H9 (cell line): Measurements from ENCODE around the gene SEMA3C. TPM values are rescaled to one million over a fixed set of nuclear protein-coding genes. Genes with fewer than 3 reads are reported as not detected.

ENCODE experiments used
- DNase-seq: peaks from one replicate; pipeline ENCODE4 v3.0.0-alpha.2; 2017
- H2AFZ ChIP-seq: one replicate; pipeline ENCODE4 v1.6.1; 2013; ENCODE audit warnings: mild to moderate bottlenecking, low read length, control low read depth, moderate library complexity
- H2AK5ac ChIP-seq: 2 replicates; pipeline ENCODE4 v1.6.1; 2013; ENCODE audit warnings: low read length, control low read depth, mixed read lengths; ENCODE audit not compliant: insufficient read length
- H2BK120ac ChIP-seq: one replicate; pipeline ENCODE4 v1.6.1; 2013; ENCODE audit warnings: low read depth, mild to moderate bottlenecking, low read length, control low read depth, inconsistent platforms; ENCODE audit not compliant: poor library complexity, severe bottlenecking
- H2BK12ac ChIP-seq: 2 replicates; pipeline ENCODE4 v1.6.1; 2013; ENCODE audit warnings: low read length, control low read depth, mixed read lengths, low read depth; ENCODE audit not compliant: insufficient read length
- H2BK15ac ChIP-seq: 2 replicates; pipeline ENCODE4 v1.6.1; 2013; ENCODE audit warnings: low read depth, low read length, control low read depth
- H2BK20ac ChIP-seq: one replicate; pipeline ENCODE4 v1.6.1; 2013; ENCODE audit warnings: low read depth, mild to moderate bottlenecking, low read length, control low read depth, inconsistent platforms; ENCODE audit not compliant: poor library complexity, severe bottlenecking
- H2BK5ac ChIP-seq: 2 replicates; pipeline ENCODE4 v1.6.1; 2013; ENCODE audit warnings: low read length, control low read depth, mixed read lengths; ENCODE audit not compliant: insufficient read length
- H3K14ac ChIP-seq: 2 replicates; pipeline ENCODE4 v1.6.1; 2013; ENCODE audit warnings: low read length, control low read depth; ENCODE audit not compliant: insufficient read depth
- H3K18ac ChIP-seq: 2 replicates; pipeline ENCODE4 v1.6.1; 2013; ENCODE audit warnings: low read depth, mild to moderate bottlenecking, mixed read lengths, low read length, control low read depth; ENCODE audit not compliant: insufficient read length
- H3K23ac ChIP-seq: 2 replicates; pipeline ENCODE4 v1.6.1; 2013; ENCODE audit warnings: low read length, control low read depth, mixed read lengths, low read depth; ENCODE audit not compliant: insufficient read length
- H3K23me2 ChIP-seq: 2 replicates; pipeline ENCODE4 v1.6.1; 2013; ENCODE audit warnings: low read depth, mild to moderate bottlenecking, mixed read lengths, low read length, control low read depth; ENCODE audit not compliant: insufficient read length, poor library complexity, severe bottlenecking
- H3K27ac ChIP-seq: 2 replicates; pipeline ENCODE4 v1.5.1; 2013; ENCODE audit warnings: low read length, control low read depth, mixed read lengths, low read depth; ENCODE audit not compliant: insufficient read length
- H3K27me3 ChIP-seq: 2 replicates; pipeline ENCODE4 v1.6.1; 2013; ENCODE audit warnings: low read length, control low read depth, inconsistent platforms; ENCODE audit not compliant: insufficient read depth
- H3K4ac ChIP-seq: 2 replicates; pipeline ENCODE4 v1.6.1; 2013; ENCODE audit warnings: low read depth, mild to moderate bottlenecking, control low read depth, inconsistent platforms, low read length, moderate library complexity
- H3K4me1 ChIP-seq: 2 replicates; pipeline ENCODE4 v1.6.1; 2013; ENCODE audit warnings: low read length, control low read depth, inconsistent platforms; ENCODE audit not compliant: insufficient read depth
- H3K4me2 ChIP-seq: 2 replicates; pipeline ENCODE4 v1.6.1; 2013; ENCODE audit warnings: low read length, control low read depth, mixed read lengths; ENCODE audit not compliant: insufficient read length, insufficient read depth
- H3K56ac ChIP-seq: 2 replicates; pipeline ENCODE4 v1.6.1; 2013; ENCODE audit warnings: low read depth, mild to moderate bottlenecking, mixed read lengths, low read length, control low read depth; ENCODE audit not compliant: insufficient read length
- H3K79me1 ChIP-seq: 2 replicates; pipeline ENCODE4 v1.6.1; 2013; ENCODE audit warnings: low read depth, mild to moderate bottlenecking, moderate library complexity, low read length, control low read depth, inconsistent platforms; ENCODE audit not compliant: insufficient read depth, poor library complexity, severe bottlenecking
- H3K79me2 ChIP-seq: 2 replicates; pipeline ENCODE4 v1.6.1; 2013; ENCODE audit warnings: low read length, control low read depth, inconsistent platforms; ENCODE audit not compliant: insufficient read depth
- H3K9ac ChIP-seq: 2 replicates; pipeline ENCODE4 v1.6.1; 2013; ENCODE audit warnings: low read length, control low read depth, mixed read lengths; ENCODE audit not compliant: insufficient read length; ENCODE audit errors: extremely low read depth
- H3K9me3 ChIP-seq: one replicate; pipeline ENCODE4 v1.6.1; 2013; ENCODE audit warnings: low read depth, low read length, inconsistent platforms; ENCODE audit not compliant: control insufficient read depth
- H3T11ph ChIP-seq: one replicate; pipeline ENCODE4 v1.6.1; 2013; ENCODE audit warnings: mild to moderate bottlenecking, low read length, control low read depth, inconsistent platforms
- H4K20me1 ChIP-seq: one replicate; pipeline ENCODE4 v1.6.1; 2013; ENCODE audit not compliant: control insufficient read depth, insufficient read length, insufficient read depth
- H4K5ac ChIP-seq: 2 replicates; pipeline ENCODE4 v1.6.1; 2013; ENCODE audit warnings: low read depth, mild to moderate bottlenecking, mixed read lengths, low read length, control low read depth; ENCODE audit not compliant: insufficient read length
- H4K8ac ChIP-seq: replicated peaks from 2 replicates; pipeline ENCODE4 v1.6.1; 2013; ENCODE audit warnings: low read length, control low read depth, mixed read lengths, low read depth; ENCODE audit not compliant: insufficient read length
- H4K91ac ChIP-seq: 2 replicates; pipeline ENCODE4 v1.6.1; 2013; ENCODE audit warnings: low read depth, mild to moderate bottlenecking, moderate library complexity, mixed read lengths, low read length, control low read depth; ENCODE audit not compliant: insufficient read length
- H3K27ac Mint-ChIP-seq, 3 experiments: 2 replicates in 2 of 3; 3 replicates in 1 of 3; pipeline ENCODE4 v1.8.0; 2020 to 2021; ENCODE audit warnings: mixed read lengths in 3 of 3, mild to moderate bottlenecking in 1 of 3, moderate library complexity in 1 of 3
- H3K27me3 Mint-ChIP-seq: 2 replicates; pipeline ENCODE4 v1.8.0; 2021; ENCODE audit warnings: low read depth, mild to moderate bottlenecking, moderate library complexity, mixed read lengths
- H3K36me3 Mint-ChIP-seq, 3 experiments: 2 replicates in 2 of 3; 3 replicates in 1 of 3; pipeline ENCODE4 v1.8.0; 2020 to 2021; ENCODE audit warnings: low read depth in 3 of 3, mixed read lengths in 3 of 3; ENCODE audit not compliant: insufficient read depth in 1 of 3
- H3K4me1 Mint-ChIP-seq, 2 experiments: 2 replicates each; pipeline ENCODE4 v1.8.0; 2020; ENCODE audit warnings: mixed read lengths in 2 of 2
- H3K4me3 Mint-ChIP-seq, 2 experiments: 2 replicates in 1 of 2; 3 replicates in 1 of 2; pipeline ENCODE4 v1.8.0; 2020 to 2021; ENCODE audit warnings: mild to moderate bottlenecking in 2 of 2, mixed read lengths in 2 of 2, moderate library complexity in 1 of 2
- H3K9me3 Mint-ChIP-seq, 2 experiments: 2 replicates in 1 of 2; 3 replicates in 1 of 2; pipeline ENCODE4 v1.8.0; 2020; ENCODE audit warnings: mild to moderate bottlenecking in 2 of 2, mixed read lengths in 2 of 2, moderate library complexity in 1 of 2
- CTCF ChIP-seq: fragments of 200-600 bp; sonication (generic); conservative IDR thresholded peaks from 3 replicates; pipeline ENCODE4 v1.8.0; 2021; ENCODE audit warnings: antibody characterized with exemption, mild to moderate bottlenecking
- WGBS: extraction: QIAGEN DNeasy Blood & Tissue Kit; methylation state at CpG from one replicate; pipeline ENCODE4 v1.1.7; 2013; ENCODE audit warnings: missing lambda C conversion rate, low lambda C conversion rate, mixed read lengths; ENCODE audit not compliant: insufficient read length; ENCODE audit errors: extremely low coverage; 5-methylcytosine and 5-hydroxymethylcytosine counted together
- total RNA-seq: library from RNA; stranded (reverse); gene quantifications from 2 replicates; pipeline ENCODE4 v1.2.1, GENCODE V29; 2021

Gene SEMA3C
- total RNA-seq, 1 experiment from 2014 or later: 1.6 TPM

DNA sequence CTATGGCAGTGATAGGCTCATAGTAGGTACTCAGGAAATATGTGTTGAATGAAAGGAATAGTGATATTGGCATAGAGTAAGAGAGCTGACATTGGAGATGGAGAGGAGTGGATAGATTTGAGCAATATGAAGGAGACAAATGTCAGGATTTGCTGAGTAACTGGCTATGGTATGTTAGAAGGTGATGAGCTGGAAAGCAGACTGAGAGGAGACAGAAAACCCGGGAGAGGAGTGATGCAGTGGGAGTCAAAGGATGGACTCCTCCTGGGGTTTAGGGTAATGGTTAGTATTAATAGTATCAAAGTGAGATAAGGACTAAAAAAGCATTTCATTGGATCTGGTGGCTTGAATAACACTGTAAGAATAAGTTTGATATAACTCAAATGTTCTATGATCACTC lies 215.6 kb downstream of the SEMA3C start:
- no peaks in the 10 kb centered on the region for H3K23me2 ChIP-seq
- no peak overlapping the region for H3K4me2 ChIP-seq
- H3K14ac ChIP-seq: no peak overlapping the region
- H4K20me1 ChIP-seq: no peaks in the 10 kb centered on the region
- H3K56ac ChIP-seq: no peak overlapping the region
- H3K9ac ChIP-seq: no peak overlapping the region
- no peak overlapping the region for H2AK5ac ChIP-seq
- H4K5ac ChIP-seq: no peak overlapping the region
- no peaks in the 10 kb centered on the region for H3K27me3 ChIP-seq
- H4K91ac ChIP-seq: no peak overlapping the region
- no peak overlapping the region for H2BK20ac ChIP-seq
- H2AFZ ChIP-seq: no peak overlapping the region
- H2BK120ac ChIP-seq: no peak overlapping the region
- no peak overlapping the region for H2BK15ac ChIP-seq
- WGBS: no CpG with 5 or more reads among the region's 1 CpG
- no peak overlapping the region for H3K4ac ChIP-seq
- no peak overlapping the region for H3K18ac ChIP-seq
- H4K8ac ChIP-seq: no peak overlapping the region
- H3T11ph ChIP-seq: no peak overlapping the region
- no peaks in the 10 kb centered on the region for H3K79me2 ChIP-seq
- H3K4me3 Mint-ChIP-seq: no peak overlapping the region
- no peak overlapping the region for H3K23ac ChIP-seq
- H3K27me3 Mint-ChIP-seq: no peaks in the 10 kb centered on the region
- no peak overlapping the region for H3K27ac Mint-ChIP-seq
- peaks cover 3 to 5% of the 10 kb centered on the region in 2 experiments; a peak in 2 of 4 replicates for H3K4me1 Mint-ChIP-seq
- no peak for TF ChIP-seq CTCF
- no peaks in the 10 kb centered on the region for H3K9me3 ChIP-seq
- no peaks in the 10 kb centered on the region for H3K79me1 ChIP-seq
- no peak overlapping the region for H3K27ac ChIP-seq
- no peaks in the 10 kb centered on the region for H3K9me3 Mint-ChIP-seq
- no peak overlapping the region for H2BK12ac ChIP-seq
- H3K4me1 ChIP-seq: no peaks in the 10 kb centered on the region
- no peak overlapping the region for H2BK5ac ChIP-seq
- DNase-seq: no peak
- no peaks in the 10 kb centered on the region for H3K36me3 Mint-ChIP-seq
